Measurements from ENCODE around the gene DRC7.

DNA sequence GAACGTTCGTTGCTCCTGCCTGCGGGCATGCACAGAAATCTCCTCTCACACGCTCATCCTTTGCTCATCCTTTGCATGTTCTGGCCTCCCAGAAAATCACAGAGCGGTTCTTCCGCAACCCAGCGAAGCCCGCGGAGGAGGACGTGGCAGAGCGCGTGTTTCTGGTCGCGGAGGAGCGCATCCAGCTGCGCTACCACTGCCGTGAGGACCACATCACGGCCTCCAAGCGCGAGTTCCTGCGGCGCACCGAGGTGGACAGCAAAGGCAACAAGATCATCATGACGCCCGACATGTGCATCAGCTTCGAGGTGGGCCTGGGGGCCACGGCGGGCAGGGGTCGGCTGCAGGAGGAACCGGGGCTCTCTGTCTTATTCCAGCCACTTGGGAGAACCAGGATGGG lies 31.4 kb downstream of the DRC7 start:
- TF ChIP-seq NFRKB (IDR thresholded peaks at IDR 0.05) (no peak), HDGF (IDR thresholded peaks at IDR 0.05; ENCODE audit: borderline replicate concordance) (no peak), L3MBTL2 (conservative IDR thresholded peaks at IDR 0.05) (no peak), ZNF384 (IDR thresholded peaks at IDR 0.05) (no peak), BHLHE40 (IDR thresholded peaks at IDR 0.05; ENCODE audit: borderline replicate concordance) (no peak), FOXK2 (IDR thresholded peaks at IDR 0.05) (no peak), SP1 (IDR thresholded peaks at IDR 0.05) (no peak)
